ENCODE measurements around the gene DMD.

DMD gene

DNA sequence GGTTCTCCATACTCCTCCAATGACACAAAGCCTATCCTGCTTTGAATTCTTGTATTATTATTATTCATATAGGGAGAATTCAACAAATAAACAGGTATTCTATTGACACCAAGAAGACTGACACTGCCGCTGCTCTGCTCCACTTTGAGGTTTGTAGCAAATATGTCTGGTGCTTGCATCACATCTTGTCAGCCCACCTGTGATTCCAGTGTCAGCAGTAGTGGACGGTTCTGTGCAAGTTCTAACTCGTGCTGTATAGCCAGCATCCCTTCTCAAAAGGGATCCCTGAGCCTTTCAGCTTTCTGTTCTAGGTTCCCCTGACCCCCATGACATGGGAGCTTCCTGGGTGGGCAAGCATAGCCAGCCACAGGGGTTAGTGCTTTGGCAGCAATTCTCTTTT is 1843.5 kb downstream of the DMD start:
- Mint-ChIP-seq H3K9me3 (no peaks in the 10 kb centered on the region), H3K4me3 (no peak overlapping the region), H3K27me3 (peaks cover 3% of the 10 kb centered on the region), H3K4me1 (no peaks in the 10 kb centered on the region), H3K36me3 (no peaks in the 10 kb centered on the region), H3K27ac (no peak overlapping the region)

DNA sequence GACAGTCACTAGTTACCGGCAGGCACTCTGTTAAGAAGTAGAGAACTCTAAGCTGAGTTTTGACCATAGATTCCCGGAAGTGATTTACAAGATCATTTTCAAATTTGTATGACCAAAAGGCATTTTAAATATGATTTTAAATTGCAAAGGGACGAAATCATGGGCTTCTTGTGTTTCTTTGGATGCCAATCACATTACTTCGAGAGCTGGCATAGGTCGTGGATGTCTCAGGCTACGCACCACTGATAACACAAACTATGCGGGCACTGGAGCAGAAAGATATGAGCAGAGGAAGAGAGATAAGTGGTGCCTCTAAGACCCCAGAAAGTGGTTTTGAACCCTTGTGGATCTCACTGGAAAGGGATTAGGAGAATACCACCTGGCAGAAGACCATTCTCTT is 1845.3 kb downstream of the DMD start:
- no peaks in the 10 kb centered on the region for H3K9me3 Mint-ChIP-seq
- H3K4me3 Mint-ChIP-seq, result no peak overlapping the region
- H3K27ac Mint-ChIP-seq, result no peak overlapping the region
- H3K36me3 Mint-ChIP-seq, result no peaks in the 10 kb centered on the region
- H3K27me3 Mint-ChIP-seq, result peaks cover 3% of the 10 kb centered on the region
- H3K4me1 Mint-ChIP-seq, result no peaks in the 10 kb centered on the region

DNA sequence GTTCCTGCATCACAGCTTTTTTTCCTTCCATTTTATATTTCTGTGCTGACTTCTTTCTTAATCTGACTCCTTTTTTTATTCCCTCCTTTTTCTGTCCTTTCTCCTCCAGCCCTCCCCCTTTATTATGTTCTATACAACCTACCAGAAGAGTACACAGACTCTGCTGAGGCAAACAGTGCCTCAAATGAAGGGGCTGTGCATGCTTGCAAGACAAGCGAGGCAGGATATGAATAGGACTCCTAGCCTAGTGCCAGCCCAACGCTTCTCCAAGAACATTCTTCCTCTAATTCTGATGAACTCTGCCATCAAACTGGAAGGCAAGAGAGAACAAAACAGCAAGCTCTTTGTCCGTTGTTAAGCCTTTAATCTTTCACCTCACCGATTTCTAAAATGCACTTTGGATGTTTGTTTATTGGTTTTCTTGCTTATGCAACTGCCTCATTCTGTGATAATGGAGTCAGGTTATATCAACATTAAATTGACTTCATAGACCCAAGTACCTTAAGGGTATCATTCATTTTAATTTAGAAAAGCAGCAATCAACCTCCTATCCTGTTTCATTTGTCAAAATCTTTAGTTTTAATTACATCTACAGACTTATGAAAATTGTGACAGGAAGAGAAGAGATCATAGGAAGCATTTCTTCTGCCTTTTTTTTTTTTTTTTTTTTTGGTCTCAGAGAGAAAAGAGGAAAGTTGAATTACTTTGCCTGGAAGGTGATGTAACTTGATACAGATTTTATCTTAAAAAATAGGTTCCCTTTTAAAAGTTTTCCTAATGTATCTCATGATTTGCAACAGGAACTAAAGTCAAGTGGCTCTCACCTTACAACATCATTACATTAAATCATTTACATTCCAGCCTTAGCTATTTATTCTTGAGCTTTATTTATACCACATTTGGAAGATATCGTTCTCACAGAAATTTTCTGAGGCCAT is 1854.8 kb downstream of the DMD start:
- H3K4me3 Mint-ChIP-seq, result no peak overlapping the region
- H3K4me1 Mint-ChIP-seq, result no peaks in the 10 kb centered on the region
- no peaks in the 10 kb centered on the region for H3K27me3 Mint-ChIP-seq
- H3K36me3 Mint-ChIP-seq, result no peaks in the 10 kb centered on the region
- no peak overlapping the region for H3K27ac Mint-ChIP-seq
- H3K9me3 Mint-ChIP-seq, result no peaks in the 10 kb centered on the region

DNA sequence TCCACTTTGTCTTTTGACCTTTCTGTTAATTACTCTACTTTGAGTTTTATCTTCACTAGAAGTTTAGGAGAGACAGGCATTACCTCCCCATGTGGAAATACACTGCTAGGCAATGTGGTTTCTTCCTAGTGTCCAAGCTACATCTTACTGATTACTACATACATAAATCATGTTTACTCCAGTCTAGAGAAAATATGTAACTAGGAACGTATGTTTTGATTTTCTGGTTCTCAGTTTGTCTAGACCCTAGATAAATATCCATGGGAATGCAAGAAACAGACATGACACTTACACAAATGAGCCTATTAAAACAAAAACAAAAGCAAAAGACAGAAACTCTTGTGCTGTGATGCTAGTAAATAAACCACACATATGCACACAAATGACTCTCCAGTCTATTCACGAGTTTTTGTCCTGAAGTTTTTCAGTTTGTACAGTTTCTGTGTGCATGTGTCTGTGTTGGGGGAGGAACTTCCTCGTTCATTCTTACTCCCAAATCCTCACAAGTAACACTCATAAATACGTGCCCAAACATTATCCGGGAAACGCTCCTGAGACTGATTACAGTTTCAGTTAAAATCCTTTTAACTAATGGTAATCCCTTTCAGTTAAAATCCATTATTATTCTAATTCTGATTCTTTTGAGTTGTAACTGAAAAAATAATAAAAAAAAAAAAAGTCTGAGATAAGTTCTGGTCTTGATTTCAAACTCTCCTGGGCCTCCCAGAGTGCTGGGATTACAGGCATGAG is 1856.0 kb downstream of the DMD start:
- Mint-ChIP-seq H3K27ac (no peak overlapping the region), H3K4me1 (no peaks in the 10 kb centered on the region), H3K9me3 (no peaks in the 10 kb centered on the region), H3K36me3 (no peaks in the 10 kb centered on the region), H3K27me3 (no peaks in the 10 kb centered on the region), H3K4me3 (no peak overlapping the region)

DNA sequence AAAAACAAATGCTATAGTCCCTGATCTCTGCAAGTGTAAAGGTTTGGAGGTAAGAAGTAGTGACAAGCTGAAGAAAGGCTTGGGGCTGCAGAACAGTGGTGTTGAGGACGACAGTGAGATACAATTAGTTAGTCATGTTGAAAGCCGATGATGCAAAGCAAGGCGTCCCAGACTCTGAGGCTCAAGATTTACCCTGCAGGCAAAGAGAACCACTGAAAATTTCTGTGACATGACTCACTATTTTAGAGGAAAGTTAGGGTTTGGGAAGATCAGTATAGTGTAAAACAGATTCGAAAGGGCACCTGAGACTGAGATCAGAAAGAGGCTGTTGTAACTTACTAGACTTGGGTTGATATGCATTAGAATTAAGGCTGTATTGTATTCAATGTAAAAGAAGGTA is 1858.3 kb downstream of the DMD start:
- no peak overlapping the region for H3K4me3 Mint-ChIP-seq
- no peaks in the 10 kb centered on the region for H3K9me3 Mint-ChIP-seq
- no peaks in the 10 kb centered on the region for H3K27me3 Mint-ChIP-seq
- H3K36me3 Mint-ChIP-seq, result no peaks in the 10 kb centered on the region
- no peaks in the 10 kb centered on the region for H3K4me1 Mint-ChIP-seq
- no peak overlapping the region for H3K27ac Mint-ChIP-seq

DNA sequence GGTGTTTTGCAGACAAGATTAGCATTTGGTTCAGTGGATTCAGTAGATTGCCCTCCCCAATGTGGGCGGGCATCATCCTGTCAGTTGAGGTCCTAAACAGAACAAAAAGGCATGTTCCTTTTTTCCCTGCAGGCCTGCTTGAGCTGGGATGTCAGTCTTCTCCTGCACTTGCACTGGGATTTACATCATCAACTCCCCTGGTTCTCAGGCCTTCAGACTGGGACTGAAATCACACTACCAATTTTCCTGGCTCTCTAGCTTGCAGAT is 1860.6 kb downstream of the DMD start:
- H3K36me3 Mint-ChIP-seq, result no peaks in the 10 kb centered on the region
- H3K27me3 Mint-ChIP-seq, result no peaks in the 10 kb centered on the region
- no peak overlapping the region for H3K27ac Mint-ChIP-seq
- H3K4me1 Mint-ChIP-seq, result no peaks in the 10 kb centered on the region
- H3K4me3 Mint-ChIP-seq, result no peak overlapping the region
- H3K9me3 Mint-ChIP-seq, result no peaks in the 10 kb centered on the region

DNA sequence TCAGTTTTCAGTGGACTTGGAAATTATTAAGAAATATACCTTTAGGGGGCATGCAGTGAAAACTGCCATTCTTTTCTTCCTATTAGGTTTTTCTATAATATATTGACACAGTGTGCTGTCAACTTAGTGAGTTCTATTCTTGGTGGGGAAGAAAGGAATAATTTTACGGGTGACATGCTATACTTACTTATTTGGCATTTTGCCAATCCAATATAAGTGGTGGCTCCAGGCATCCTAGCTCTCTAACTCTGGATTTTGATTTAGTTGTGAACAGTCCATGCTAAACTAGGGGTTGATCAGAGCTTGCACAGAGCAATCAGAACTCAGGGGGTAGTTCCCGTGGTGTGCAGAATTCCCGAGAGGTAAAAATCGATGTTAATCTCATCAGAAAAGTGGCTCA is 1861.8 kb downstream of the DMD start:
- no peak overlapping the region for H3K27ac Mint-ChIP-seq

DNA sequence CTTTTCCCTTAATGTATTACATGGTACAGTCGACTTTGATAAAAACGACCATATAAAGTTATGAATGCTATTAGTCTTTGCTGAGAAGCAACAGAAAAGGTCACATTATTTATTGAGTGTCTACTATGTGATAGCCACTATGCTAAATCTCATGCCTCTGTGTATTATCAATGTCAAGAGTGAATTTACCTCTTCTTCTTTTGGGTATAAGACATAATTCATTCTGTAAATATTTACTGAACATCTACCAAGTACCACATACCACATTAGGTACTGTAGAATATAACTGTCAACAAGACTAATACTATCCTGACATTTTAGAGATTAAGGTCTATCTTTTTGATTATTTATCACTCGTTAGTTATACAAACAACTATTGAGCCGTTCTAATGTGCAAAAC is 1870.8 kb downstream of the DMD start:
- H3K4me3 Mint-ChIP-seq, result no peak overlapping the region
- H3K36me3 Mint-ChIP-seq, result no peaks in the 10 kb centered on the region
- H3K9me3 Mint-ChIP-seq, result no peaks in the 10 kb centered on the region
- H3K27me3 Mint-ChIP-seq, result no peaks in the 10 kb centered on the region
- no peaks in the 10 kb centered on the region for H3K4me1 Mint-ChIP-seq
- H3K27ac Mint-ChIP-seq, result no peak overlapping the region

More for the DNA sequence above, 1861.8 kb downstream of the DMD start:
- no peak overlapping the region for H3K4me3 Mint-ChIP-seq
- no peaks in the 10 kb centered on the region for H3K4me1 Mint-ChIP-seq
- no peaks in the 10 kb centered on the region for H3K9me3 Mint-ChIP-seq
- no peaks in the 10 kb centered on the region for H3K27me3 Mint-ChIP-seq
- no peaks in the 10 kb centered on the region for H3K36me3 Mint-ChIP-seq

DNA sequence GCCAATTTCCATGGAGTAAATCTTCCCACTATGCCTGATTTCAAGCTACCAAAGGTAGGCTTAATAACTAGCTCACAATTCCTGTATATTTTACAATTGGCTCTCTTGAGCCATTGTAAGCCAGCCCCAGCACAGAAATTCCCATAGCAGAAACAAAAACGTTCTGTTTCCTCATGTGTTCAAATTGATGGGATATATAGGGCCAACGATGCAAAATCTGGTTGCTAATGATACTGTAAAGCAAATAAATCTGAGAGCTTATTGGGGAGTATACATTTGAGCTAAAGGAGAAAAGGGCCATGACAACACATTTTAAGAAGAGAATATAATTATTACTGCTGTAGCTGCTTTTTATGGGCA is 1872.4 kb downstream of the DMD start:
- Mint-ChIP-seq H3K4me3 (no peak overlapping the region), H3K27me3 (no peaks in the 10 kb centered on the region)

DNA sequence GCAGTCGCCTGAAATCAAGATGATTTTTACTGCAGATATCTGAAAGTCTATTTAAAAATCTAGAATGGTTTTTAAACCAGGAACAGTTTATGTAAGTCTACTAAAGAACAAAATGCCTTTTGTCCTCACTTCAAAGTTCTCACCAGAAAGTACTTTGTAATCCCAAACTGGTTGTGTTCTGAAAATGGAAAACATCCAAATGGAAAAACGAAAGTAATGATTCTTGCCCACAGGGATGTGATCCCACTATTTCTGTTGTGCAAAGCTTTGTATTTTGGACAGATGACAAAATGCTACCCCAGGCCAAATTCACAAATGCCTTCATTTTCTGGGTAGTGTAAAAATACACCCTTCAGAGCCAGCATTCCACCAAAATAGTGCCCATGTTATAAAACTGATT is 1874.0 kb downstream of the DMD start:
- Mint-ChIP-seq H3K4me1 (no peaks in the 10 kb centered on the region), H3K36me3 (no peaks in the 10 kb centered on the region), H3K27ac (no peak overlapping the region), H3K9me3 (no peaks in the 10 kb centered on the region), H3K4me3 (no peak overlapping the region), H3K27me3 (no peaks in the 10 kb centered on the region)

More for the DNA sequence above, 1872.4 kb downstream of the DMD start:
- no peaks in the 10 kb centered on the region for H3K4me1 Mint-ChIP-seq
- H3K27ac Mint-ChIP-seq, result no peak overlapping the region
- H3K36me3 Mint-ChIP-seq, result no peaks in the 10 kb centered on the region
- no peaks in the 10 kb centered on the region for H3K9me3 Mint-ChIP-seq

DNA sequence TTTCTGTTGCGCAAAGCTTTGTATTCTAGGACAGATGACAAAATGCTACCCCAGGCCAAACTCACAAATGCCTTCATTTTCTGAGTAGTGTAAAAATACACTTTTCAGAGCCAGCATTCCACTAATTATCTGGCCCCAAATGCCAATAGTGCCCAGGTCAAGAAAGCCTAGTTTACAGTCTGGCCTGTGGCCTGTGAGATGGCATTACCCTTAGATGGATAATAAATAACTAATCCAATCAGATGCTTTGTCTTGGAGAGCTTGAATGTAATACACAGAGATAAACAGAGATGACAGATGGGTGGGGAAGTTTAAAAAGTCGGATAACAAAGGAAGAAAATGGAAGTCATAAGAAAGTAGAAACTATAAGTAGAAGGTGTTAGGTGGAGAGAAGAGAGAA is 1874.9 kb downstream of the DMD start:
- H3K4me3 Mint-ChIP-seq, result no peak overlapping the region
- no peaks in the 10 kb centered on the region for H3K4me1 Mint-ChIP-seq
- no peaks in the 10 kb centered on the region for H3K36me3 Mint-ChIP-seq

DNA sequence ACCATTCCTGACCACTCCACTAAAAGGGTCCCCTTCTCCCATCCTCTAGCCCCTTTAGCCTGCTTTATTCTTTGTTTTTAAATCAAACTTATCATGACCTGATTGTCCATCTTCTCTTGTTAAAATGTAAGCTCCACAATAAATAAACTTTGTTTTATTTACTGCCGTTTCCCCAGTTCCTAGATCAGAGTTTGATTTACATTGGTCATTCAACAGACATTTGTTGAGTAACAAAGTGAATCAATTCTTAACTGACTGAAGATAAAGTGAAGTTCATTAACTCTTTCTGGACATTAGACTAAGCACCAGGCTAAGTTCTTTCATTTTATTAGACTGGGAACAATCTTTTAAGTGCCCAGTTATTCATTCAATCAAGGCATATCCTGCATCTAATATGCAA is 1876.4 kb downstream of the DMD start:
- H3K9me3 Mint-ChIP-seq, result no peaks in the 10 kb centered on the region
- H3K27me3 Mint-ChIP-seq, result no peaks in the 10 kb centered on the region
- no peaks in the 10 kb centered on the region for H3K4me1 Mint-ChIP-seq
- H3K4me3 Mint-ChIP-seq, result no peak overlapping the region
- H3K36me3 Mint-ChIP-seq, result no peaks in the 10 kb centered on the region
- no peak overlapping the region for H3K27ac Mint-ChIP-seq

More for the DNA sequence above, 1874.9 kb downstream of the DMD start:
- Mint-ChIP-seq H3K9me3 (no peaks in the 10 kb centered on the region), H3K27ac (no peak overlapping the region), H3K27me3 (no peaks in the 10 kb centered on the region)

DNA sequence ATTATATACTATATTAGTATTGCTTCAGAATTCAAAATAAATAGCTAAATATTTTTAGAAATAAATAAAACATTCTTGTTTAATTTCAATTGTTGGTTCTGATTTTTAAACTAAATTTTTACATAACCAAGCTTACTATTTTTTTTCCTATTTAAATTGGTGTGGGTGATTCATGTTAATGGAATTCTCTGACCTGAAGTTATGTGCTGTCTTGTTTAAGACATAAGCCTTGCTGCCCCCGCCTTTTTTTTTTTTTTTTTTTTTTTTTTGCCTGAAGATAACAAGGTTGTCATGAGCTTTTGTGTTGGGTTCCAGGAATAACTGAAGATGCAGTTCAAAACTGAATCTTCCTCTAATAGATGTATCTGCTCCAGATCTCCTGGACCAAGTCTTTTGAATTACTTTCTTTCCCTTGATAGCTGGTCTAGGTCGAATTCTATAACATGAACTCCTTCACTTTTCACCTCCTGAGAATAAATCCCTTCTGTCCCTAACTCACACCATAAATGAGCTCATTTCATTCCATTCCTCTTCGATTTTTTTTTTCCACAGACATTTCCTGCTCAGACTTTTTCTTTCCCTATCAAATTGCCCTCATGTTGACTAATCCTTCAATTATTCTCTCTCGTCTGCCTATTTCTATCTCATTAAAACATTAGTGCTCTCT is 1878.1 kb downstream of the DMD start:
- Mint-ChIP-seq H3K4me1 (no peaks in the 10 kb centered on the region), H3K36me3 (no peaks in the 10 kb centered on the region), H3K27ac (no peak overlapping the region), H3K27me3 (no peaks in the 10 kb centered on the region), H3K9me3 (no peaks in the 10 kb centered on the region), H3K4me3 (no peak overlapping the region)

DNA sequence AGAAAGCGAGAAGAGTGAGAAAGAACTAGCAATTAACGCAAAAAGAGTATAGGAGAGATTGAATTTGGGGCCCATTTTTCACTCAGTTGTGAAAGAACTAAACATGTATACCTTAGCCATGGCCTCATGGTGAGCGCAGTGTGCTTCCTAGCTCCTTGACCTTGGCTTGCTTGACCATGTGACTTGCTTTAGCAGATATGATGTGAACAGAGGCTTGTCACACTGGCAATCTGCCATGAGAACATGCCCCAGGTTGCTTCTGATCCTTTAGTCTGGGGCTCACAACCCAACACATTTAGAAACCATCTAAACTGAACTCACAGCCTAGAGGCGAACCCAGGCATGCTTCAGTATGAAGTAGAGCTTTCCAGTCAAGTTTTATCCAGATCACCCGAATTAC is 1879.4 kb downstream of the DMD start:
- Mint-ChIP-seq H3K36me3 (no peaks in the 10 kb centered on the region), H3K4me1 (no peaks in the 10 kb centered on the region), H3K9me3 (no peaks in the 10 kb centered on the region), H3K4me3 (no peak overlapping the region), H3K27ac (no peak overlapping the region), H3K27me3 (no peaks in the 10 kb centered on the region)

DNA sequence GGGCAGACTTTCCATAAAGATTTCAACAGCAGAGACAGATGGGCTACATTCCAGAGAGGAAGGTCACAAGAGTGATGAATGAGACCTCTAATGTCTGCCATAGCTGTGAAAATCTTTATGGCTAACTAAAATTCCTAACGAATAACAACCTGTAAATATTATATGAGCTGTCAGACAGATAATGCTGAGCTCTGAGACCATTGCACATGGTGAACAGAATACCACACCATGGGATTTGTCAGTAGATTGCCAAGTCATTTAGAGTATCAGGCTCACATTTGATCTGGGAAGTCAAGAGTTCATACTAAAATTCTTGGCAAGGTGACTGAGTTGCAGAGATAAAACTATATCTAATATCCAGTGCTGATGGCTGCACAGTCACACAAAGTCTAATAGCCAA is 1880.3 kb downstream of the DMD start:
- H3K36me3 Mint-ChIP-seq, result no peaks in the 10 kb centered on the region

DNA sequence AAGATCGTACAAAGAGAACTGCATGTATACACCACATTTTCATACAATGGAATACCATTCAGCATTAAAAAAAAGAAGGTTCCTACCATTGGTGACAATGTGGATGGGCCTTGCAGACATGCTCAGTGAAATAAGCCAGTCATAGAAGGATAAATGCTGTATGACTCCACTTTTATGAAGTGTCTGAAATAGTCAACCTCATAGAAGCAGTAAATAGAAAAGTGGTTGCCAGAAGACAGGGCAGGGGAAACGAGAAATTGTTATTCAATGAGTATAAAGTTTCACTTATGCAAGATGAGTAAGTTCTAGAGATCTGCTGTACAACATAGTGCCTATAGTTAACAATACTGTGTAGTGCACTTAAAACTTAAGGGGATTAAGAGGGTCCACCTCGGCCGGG is 1882.1 kb downstream of the DMD start:
- Mint-ChIP-seq H3K4me3 (no peak overlapping the region), H3K27me3 (no peaks in the 10 kb centered on the region), H3K36me3 (no peaks in the 10 kb centered on the region), H3K9me3 (no peaks in the 10 kb centered on the region), H3K4me1 (no peaks in the 10 kb centered on the region), H3K27ac (no peak overlapping the region)

More for the DNA sequence above, 1880.3 kb downstream of the DMD start:
- Mint-ChIP-seq H3K4me1 (no peaks in the 10 kb centered on the region), H3K27me3 (no peaks in the 10 kb centered on the region), H3K27ac (no peak overlapping the region), H3K4me3 (no peak overlapping the region), H3K9me3 (no peaks in the 10 kb centered on the region)

Data from activated naive CD4-positive, alpha-beta T cell treated with anti-CD3 and anti-CD28 coated beads, Interleukin-2, amount 50 U/mL, for 24 hours (primary cell).